Stimulated activated CD4-positive, alpha-beta T cell treated with anti-CD3 and anti-CD28 coated beads, Interleukin-1b, Interleukin-23, amount 100 ng/mL, for 1 hour (primary cell): ENCODE data around the gene MYLK.

ENCODE experiments used
- DNase-seq, 2 donors: peaks; one replicate each; pipeline ENCODE4 v3.0.0-alpha.2; 2020; ENCODE audit warnings: low read depth in 2 of 2

MYLK gene

DNA sequence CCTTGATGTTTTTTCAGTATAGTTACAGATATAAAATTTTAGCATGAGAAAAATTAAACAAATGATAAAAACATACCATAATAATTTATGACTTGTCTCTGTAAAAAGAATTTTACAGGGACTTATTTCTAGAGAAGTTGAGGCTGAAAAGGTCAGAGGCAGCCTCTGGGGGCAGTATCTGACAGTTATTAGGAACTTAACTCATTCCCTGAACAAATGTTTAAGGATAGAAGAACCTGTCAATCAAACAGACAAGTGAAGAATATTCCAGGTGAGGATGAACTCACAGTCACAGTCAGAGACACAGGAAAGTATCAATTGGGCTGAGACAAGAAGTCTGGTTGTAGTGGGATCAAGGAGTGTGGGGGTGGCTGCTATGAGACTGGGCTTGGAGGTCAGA lies 7.3 kb downstream of the MYLK start:
- no peak for DNase-seq

DNA sequence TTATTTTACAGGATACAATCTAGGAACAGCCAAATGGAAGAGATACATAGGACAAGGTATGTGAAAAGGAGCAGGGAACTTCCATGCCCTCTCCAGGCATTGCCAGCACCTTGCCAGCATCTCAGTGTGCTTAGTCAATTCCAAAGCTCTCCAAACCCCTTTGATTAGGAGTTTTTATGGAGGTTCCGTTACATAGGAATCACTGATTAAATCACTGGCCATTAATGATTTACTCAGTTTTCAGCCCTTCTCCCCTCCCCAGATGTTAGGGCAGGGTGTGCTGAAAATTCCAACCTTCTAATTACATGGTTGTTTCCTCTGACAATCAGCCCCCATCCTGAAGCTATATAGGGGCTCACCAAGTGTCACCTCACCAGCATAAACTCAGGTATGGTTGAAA lies 11.5 kb downstream of the MYLK start:
- no peak for DNase-seq

DNA sequence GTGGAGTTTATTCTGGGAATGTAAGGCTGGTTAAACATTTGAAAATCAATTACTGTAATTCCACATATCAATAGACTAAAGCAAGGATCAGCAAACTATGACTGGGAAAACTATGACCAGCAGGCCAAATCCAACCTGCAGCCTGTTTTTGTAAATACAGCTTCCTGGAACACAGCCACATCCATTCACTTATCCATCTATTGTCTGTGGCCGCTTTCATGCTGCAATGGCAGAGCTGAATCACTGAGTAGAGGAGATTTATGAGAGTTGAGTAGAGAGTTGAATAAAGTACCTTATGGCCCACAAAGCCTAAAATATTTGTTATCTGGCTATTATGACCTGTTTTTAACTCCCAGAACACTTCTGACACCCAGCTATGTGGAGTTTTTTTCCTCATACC lies 12.2 kb downstream of the MYLK start:
- no peak for DNase-seq

DNA sequence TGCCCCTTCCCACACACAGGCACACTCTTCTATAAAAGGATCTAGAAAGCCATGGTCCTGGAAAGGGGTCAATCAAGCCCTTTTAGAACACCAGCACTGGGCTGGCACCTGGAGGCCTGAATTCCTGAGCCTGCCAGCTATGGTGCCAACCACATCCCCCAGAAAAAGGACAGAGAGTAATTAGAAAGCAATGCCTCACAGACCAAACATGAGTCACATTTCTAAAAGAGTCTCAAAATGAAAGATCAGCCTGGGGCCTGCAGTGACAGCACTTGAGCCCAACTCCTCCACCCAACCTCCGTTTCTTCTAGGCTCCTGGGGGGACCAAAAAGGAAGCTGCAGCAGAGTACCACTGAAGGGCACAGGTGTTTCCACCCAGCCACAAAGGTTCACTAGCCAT lies 14.1 kb downstream of the MYLK start:
- no peak for DNase-seq

- DNase-seq = no peak
Measured at GRCh38 chr3:123869165-123869564, 15.0 kb downstream of the MYLK start.

DNA sequence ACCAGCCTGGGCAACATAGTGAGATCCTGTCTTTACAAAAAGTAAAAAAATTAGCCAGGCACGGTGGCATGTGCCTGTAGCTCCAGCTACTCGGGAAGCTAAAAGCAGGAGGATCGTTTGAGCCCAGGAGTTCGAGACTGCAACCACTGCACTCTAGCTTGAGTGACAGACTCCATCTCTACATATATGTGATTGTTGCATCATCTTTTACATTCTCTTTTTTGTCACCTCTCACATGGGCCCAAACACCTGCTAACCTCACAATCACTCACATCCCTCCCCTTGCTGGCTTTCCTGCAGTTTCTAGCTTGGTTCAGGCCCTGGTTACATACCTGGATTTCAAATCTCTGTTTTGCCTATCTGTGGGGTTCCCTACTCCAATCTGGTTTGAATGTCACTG lies 19.4 kb downstream of the MYLK start:
- DNase-seq = no peak

DNA sequence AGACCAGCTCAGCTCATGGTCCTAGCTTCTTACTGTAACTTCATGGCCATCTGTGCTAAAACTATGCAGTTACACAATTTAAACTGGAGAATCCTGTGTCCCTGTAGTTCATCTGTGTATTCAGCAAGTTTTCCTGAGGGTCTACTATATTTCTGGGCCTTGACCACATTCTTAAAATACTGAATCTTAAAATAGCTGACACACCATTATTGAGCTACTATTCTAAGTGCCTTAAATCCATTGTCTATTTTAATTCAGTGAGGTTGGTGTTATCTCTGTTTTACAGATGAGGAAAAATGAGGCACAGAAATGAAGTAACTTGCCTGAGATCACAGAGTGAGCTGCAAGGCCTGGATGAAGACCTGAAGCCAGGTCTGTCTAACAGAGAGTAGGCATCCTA lies 22.0 kb downstream of the MYLK start:
- DNase-seq = no peak

DNA sequence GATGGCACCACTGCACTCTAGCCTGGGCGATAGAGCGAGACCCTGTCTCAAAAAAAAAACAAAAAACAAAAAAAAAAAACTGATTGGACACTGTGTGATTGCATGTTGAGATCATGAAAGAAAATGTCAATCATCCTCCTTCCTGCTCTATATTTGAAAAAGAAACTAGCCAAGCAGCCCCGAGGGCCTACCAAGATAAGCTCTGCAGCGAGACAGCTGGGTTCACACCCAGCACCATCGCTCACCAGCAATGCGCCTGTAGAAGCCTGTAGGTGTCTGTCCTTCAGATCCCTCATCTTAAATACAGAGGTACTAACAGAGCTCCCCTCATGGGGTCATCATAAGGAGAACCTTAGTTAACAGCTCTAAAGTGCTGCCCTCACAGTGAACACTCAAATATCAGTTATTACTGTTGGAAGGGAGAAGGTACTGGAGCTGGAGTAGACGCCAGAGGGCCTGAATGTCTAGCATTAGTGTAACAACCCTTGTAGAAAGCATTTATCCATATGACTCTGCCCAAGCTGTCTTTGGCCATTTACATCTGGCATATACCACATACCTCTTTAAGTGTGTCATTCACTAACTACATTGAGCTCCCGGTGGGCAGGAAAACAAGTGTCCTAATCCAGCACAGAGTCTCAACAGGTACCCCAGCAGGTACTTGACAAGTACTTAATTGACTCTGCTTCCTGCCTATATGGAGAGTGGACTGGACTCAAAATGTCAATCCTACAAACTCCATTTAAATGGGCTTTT lies 22.9 kb downstream of the MYLK start:
- no peak for DNase-seq

- no peak for DNase-seq
Measured at GRCh38 chr3:123859177-123859576, 25.0 kb downstream of the MYLK start.

GRCh38 chr3:123854905-123855304 lies 29.2 kb downstream of the MYLK start:
- no peak for DNase-seq

- no peak for DNase-seq
Measured at GRCh38 chr3:123853686-123854372, 30.3 kb downstream of the MYLK start.

GRCh38 chr3:123847209-123847608 lies 36.9 kb downstream of the MYLK start:
- DNase-seq = no peak

- DNase-seq = no peak
Measured at GRCh38 chr3:123843668-123844067, 40.5 kb downstream of the MYLK start.

DNA sequence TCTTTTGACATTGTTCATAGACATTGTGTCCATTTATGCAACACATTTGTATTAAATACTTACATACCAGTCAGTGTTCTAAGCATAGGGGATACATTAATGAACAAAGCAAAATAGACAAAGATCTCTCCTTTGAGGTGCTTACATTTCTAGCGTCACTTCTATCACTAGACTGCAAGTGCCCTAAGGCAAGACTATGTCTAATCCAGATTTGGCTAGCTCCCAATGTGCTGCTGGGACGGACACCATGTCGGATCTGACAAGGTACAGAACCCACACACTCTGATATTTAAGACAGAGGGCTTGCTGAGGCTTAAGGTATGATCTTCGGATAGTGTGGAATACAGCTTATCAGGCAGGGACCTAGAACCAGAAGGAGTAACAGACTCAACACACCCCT lies 41.4 kb downstream of the MYLK start:
- DNase-seq = no peak

DNA sequence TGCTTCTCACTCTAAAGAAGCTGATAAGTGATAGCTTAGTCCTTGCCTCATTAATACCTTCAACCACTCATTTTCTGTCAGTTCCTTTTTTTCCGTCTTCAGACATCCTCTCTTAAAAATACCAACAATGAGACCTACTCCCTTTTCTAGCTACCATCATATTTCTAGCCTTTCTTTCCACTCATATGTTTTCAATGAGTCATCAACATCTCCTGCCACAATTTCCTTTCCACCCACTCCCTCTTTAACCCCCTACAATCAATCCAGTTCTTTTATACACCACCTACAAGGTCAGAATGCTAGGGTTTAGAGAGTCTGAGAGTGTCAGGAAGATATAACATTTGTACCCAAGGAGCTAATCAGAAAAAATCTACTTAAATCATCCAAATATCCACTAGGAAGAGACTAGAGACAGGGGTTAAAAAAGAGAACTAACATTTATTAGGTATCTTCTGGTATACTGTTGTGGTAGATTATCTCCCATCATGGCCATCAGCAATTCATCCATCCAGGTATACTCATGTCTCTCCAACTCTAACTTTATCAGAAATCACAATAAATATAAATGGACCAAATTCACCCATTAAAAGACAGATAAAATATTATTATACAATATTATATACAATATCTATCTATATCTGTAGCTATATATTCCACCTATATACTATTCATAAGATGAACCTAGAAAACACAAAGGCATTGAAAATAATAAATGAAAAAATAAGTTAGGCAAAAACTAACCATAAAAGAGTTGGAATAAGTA lies 42.5 kb downstream of the MYLK start:
- no peak for DNase-seq

DNA sequence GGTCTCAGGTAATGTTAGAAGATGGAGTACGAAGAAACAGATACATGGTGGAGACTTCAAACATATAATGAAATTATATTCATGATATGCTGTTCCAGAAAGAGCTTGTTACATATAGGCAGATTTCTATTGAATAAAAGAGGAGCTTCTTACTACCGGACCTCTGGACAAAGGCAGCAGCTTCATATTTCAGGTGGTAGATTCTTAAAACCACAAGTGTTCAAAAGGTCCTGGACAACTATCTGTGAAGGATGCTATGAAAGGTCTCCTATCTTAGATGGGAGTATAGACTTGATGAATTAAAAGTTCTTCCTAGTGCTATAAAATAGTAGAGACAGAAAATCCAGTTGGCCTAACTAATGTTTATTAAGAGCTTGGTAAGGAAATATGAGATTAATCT lies 43.2 kb downstream of the MYLK start:
- DNase-seq = no peak

DNA sequence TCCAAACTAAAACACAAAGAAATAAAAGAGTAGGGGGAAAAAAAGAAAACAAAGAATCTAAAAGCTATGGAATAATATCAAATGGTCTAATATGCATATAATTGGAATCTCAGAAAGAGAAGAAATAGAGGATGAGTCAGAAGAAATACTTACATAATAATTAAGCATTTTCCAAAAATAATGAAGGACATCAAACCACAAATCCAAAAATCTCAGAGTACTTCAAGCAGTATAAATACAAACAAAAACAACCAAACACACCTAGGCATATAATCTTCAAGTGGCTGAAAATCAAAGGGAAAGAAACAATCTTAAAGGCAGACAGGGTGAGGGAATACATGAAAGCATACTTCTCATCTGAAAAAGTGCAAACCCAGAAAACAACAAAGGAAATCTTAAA lies 46.3 kb downstream of the MYLK start:
- DNase-seq = no peak

DNA sequence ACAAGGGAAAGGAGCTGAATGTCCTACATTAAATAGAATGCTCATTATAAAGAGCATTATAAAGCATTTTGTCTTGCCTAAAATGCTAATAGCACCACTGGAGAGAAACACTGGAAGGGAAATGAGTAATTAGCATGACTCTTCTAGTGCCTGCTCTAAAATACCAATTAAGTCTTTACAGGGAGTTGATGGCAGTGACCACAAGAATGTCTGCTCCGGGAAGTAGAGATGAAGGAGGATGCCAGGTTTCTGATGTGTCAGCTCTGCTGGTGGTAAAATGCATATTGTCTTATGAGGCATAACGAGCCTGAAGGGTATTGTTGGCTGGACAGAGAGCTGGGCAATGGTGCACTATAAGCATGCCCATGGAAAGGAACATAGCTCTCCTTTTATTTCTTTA lies 49.5 kb downstream of the MYLK start:
- no peak for DNase-seq

DNA sequence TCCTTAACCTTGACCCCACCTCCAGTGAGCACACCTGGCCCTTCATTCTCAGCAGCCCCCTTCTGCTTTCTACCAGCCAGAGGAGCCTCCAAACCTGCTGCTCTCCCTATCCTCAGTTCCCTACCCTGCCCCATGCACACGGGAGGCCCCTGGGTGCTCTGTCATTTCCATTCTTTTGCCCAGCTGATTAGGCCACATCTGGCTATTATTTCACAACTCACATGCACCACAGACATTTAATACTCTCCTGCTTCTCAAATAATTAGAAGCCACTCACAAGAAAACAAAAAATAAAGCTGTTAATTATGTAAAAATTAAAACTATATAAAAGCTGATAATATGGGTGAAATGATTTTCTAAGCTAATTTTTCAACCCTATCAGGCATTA lies 50.7 kb downstream of the MYLK start:
- no peak for DNase-seq

- no peak for DNase-seq
Measured at GRCh38 chr3:123832692-123833397, 51.3 kb downstream of the MYLK start.

DNA sequence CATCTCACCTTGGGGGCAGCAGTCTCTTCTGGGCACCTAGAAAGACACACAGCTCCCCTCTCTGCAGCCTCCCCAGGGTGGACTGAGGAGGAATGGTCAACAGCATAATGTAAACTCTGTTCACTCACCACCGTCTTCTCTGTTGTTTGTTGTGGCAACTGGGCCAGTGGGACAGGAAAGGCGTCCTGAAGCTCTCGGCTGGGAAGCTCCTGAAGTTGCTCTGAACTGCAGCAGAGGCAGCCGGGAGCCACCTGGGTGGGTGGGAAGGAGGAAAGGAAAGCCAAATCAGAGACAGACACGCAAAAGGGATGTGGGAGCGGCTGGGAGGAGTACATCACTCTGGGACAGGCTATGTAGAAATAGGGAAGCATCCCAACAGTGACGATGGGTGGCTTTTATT lies 52.7 kb downstream of the MYLK start:
- DNase-seq = no peak

- no peak for DNase-seq
Measured at GRCh38 chr3:123821920-123822319, 62.2 kb downstream of the MYLK start.
